Measurements from ENCODE around the gene RPL10. TPM values are rescaled to one million over a fixed set of nuclear protein-coding genes. Genes with fewer than 3 reads are reported as not detected.

RPL10 gene
- total RNA-seq, 4 donors from 2014 or later = 4,372 to 6,501 (median 5,244) TPM

GRCh38 chrX:154439841-154440240 is 41.7 kb downstream of the RPL10 start:
- H3K9me3 ChIP-seq = no peaks in the 10 kb centered on the region
- H3K27me3 ChIP-seq = no peaks in the 10 kb centered on the region
- WGBS, 2 donors = 87 to 100% methylated on average over 1 to 18 of the region's 18 CpGs
- H3K4me3 ChIP-seq = no peak overlapping the region
- H3K4me1 ChIP-seq = peaks cover 0 to 45% (median 0%) of the 10 kb centered on the region in 4 donors
- no peak overlapping the region for H3K27ac ChIP-seq
- no peak for DNase-seq (ENCODE audit: low spot score in 2 of 2)
- peaks cover 0 to 42% (median 0%) of the 10 kb centered on the region in 3 donors for H3K36me3 ChIP-seq
- TF ChIP-seq EP300 (IDR thresholded peaks at IDR 0.05) (no peak), CTCF (IDR thresholded peaks at IDR 0.05) (no peak), POLR2A (IDR thresholded peaks at IDR 0.05) (no peak)

GRCh38 chrX:154440623-154441357 is 42.6 kb downstream of the RPL10 start:
- H3K4me1 ChIP-seq = peaks cover 0 to 55% (median 0%) of the 10 kb centered on the region in 4 donors
- no peaks in the 10 kb centered on the region for H3K9me3 ChIP-seq
- TF ChIP-seq CTCF (IDR thresholded peaks at IDR 0.05) (no peak), EP300 (IDR thresholded peaks at IDR 0.05) (no peak), POLR2A (IDR thresholded peaks at IDR 0.05) (no peak)
- H3K27me3 ChIP-seq = no peaks in the 10 kb centered on the region
- DNase-seq (ENCODE audit: low spot score in 2 of 2) = no peak
- no peak overlapping the region for H3K27ac ChIP-seq
- WGBS, 2 donors = 84 to 96% methylated on average over 3 to 17 of the region's 17 CpGs
- H3K4me3 ChIP-seq = no peak overlapping the region
- H3K36me3 ChIP-seq = peaks cover 0 to 34% (median 0%) of the 10 kb centered on the region in 3 donors

- no peak for DNase-seq (ENCODE audit: low spot score in 2 of 2)
- H3K27ac ChIP-seq = no peak overlapping the region
- H3K27me3 ChIP-seq = no peaks in the 10 kb centered on the region
- H3K4me1 ChIP-seq = peaks cover 0 to 56% (median 0%) of the 10 kb centered on the region in 4 donors
- H3K36me3 ChIP-seq = peaks cover 0 to 37% (median 0%) of the 10 kb centered on the region in 3 donors
- no peak for TF ChIP-seq CTCF (IDR thresholded peaks at IDR 0.05)
- no peak for TF ChIP-seq EP300 (IDR thresholded peaks at IDR 0.05)
- no peak for TF ChIP-seq POLR2A (IDR thresholded peaks at IDR 0.05)
- 78 to 88% methylated on average over 7 to 11 of the region's 11 CpGs for WGBS, 2 donors
- H3K4me3 ChIP-seq = no peak overlapping the region
- H3K9me3 ChIP-seq = no peaks in the 10 kb centered on the region
These were observed 43.4 kb downstream of the RPL10 start for GRCh38 chrX:154441564-154441963.

- Histone ChIP-seq H3K4me1 (peaks cover 0 to 56% (median 0%) of the 10 kb centered on the region in 4 donors), H3K36me3 (peaks cover 0 to 41% (median 0%) of the 10 kb centered on the region in 3 donors), H3K27ac (no peak overlapping the region), H3K4me3 (no peak overlapping the region), H3K9me3 (no peaks in the 10 kb centered on the region), H3K27me3 (no peaks in the 10 kb centered on the region)
- TF ChIP-seq EP300 (IDR thresholded peaks at IDR 0.05) = no peak
- TF ChIP-seq POLR2A (IDR thresholded peaks at IDR 0.05) = no peak
- TF ChIP-seq CTCF (IDR thresholded peaks at IDR 0.05) = no peak
- WGBS, 2 donors = 72 to 77% methylated on average over 6 to 20 of the region's 21 CpGs
- no peak for DNase-seq (ENCODE audit: low spot score in 2 of 2)
These were observed 44.0 kb downstream of the RPL10 start for GRCh38 chrX:154441984-154442707.

- no peaks in the 10 kb centered on the region for H3K27me3 ChIP-seq
- peaks cover 0 to 50% (median 0%) of the 10 kb centered on the region in 3 donors for H3K36me3 ChIP-seq
- TF ChIP-seq CTCF (IDR thresholded peaks at IDR 0.05) (no peak), POLR2A (IDR thresholded peaks at IDR 0.05) (no peak), EP300 (IDR thresholded peaks at IDR 0.05) (no peak)
- WGBS, 2 donors = 7 to 45% methylated on average over 9 to 10 of the region's 10 CpGs
- peak overlapping the region; percentile 11 to 66 (median 44) for H3K4me3 ChIP-seq
- H3K27ac ChIP-seq = peak overlapping the region; percentile 83 to 95 (median 94)
- no peaks in the 10 kb centered on the region for H3K9me3 ChIP-seq
- peaks cover 0 to 50% (median 0%) of the 10 kb centered on the region in 4 donors for H3K4me1 ChIP-seq
- DNase-seq (ENCODE audit: low spot score in 2 of 2) = no peak
These were observed 45.3 kb downstream of the RPL10 start for GRCh38 chrX:154443479-154443910.

All from tibial nerve (tissue), 4 donors.